Measurements from ENCODE around the gene HMGCLL1.

DNA sequence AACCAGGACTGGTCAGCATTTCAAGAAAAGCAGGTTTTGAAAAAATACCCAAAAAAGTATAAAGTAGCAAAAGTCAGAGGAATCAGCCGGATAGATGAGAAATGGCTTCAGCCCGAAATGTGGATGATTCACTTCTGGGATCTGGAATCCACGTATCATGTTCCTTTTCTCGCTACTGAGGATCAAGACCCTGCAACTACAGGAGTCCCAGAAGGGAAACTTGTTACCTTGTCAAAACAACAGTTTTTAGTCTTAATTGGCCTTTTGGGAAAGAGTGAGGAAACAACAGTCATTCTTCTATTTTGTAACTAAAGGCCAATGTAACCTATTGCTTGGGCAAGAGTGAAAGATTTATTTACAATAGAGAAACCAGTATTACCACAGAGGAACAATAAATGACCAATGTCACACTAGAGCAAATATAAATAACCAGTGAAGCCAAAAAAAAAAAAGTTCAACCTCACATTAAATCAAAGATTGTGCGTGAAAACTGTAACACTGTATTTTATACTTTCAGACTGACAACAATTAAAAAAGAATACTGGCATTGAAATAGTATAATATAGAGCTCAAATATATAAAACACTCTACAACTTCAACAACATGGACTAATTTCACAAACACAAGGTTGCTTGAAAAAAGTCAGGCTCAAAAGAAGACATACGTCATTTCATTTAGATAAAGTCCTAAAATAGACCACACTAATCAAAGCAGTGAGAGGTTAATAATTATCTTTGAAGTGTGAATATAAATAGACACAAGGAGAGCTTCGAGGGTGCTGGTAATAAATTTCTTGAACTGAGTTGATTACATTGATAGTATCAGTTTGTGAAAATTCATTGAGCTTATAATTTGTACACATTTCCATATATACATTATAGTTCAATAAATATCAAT is 135.5 kb downstream of the HMGCLL1 start:
- TF ChIP-seq ZFP30 (CRISPR knock-in tag; IDR thresholded peaks at IDR 0.05) (no peak), ARNTL (CRISPR knock-in tag; IDR thresholded peaks at IDR 0.05; ENCODE audit: borderline replicate concordance, low read depth) (no peak)

Measured in SK-N-SH treated with all-trans-retinoic acid at 6 μM for 48 hours (cell line).